Suprapubic skin (tissue), 4 donors: ENCODE results near the gene EPS15. TPM values are rescaled to one million over a fixed set of nuclear protein-coding genes. Genes with fewer than 3 reads are reported as not detected.

Experiments used
- DNase-seq, 2 donors: peaks; one replicate each; pipeline ENCODE4 v3.0.0-alpha.2; 2019; ENCODE audit warnings: low spot score in 2 of 2
- H3K27ac ChIP-seq: fragments of 200-600 bp; sonication (generic); one replicate; pipeline ENCODE4 v1.5.1; 2019
- H3K27me3 ChIP-seq: fragments of 200-600 bp; sonication (generic); one replicate; pipeline ENCODE4 v1.5.1; 2019
- H3K36me3 ChIP-seq: fragments of 200-600 bp; sonication (generic); one replicate; pipeline ENCODE4 v1.5.1; 2019
- H3K4me1 ChIP-seq: fragments of 200-600 bp; sonication (generic); one replicate; pipeline ENCODE4 v1.5.1; 2019
- H3K4me3 ChIP-seq: fragments of 200-600 bp; sonication (generic); one replicate; pipeline ENCODE4 v1.5.1; 2019; ENCODE audit warnings: mild to moderate bottlenecking
- H3K9me3 ChIP-seq: fragments of 200-600 bp; sonication (generic); one replicate; pipeline ENCODE4 v1.5.1; 2019
- EP300 ChIP-seq: sonication (generic); formaldehyde crosslinking; IDR thresholded peaks from one replicate; pipeline ENCODE4 v1.6.1; 2017; ENCODE audit warnings: antibody characterized with exemption
- POLR2A ChIP-seq, 2 donors: fragments of 450-650 bp; IDR thresholded peaks; one replicate each; pipeline ENCODE4 v1.6.1; 2017; ENCODE audit warnings: antibody characterized with exemption in 2 of 2, mild to moderate bottlenecking in 2 of 2, moderate library complexity in 2 of 2
- POLR2AphosphoS5 ChIP-seq, 3 donors: sonication (generic); formaldehyde crosslinking; IDR thresholded peaks; one replicate each; pipeline ENCODE4 v1.6.1; 2017; ENCODE audit warnings: antibody characterized with exemption in 3 of 3
- WGBS: methylation state at CpG from one replicate; pipeline ENCODE4 v1.1.5; 2018; 5-methylcytosine and 5-hydroxymethylcytosine counted together
- total RNA-seq, 4 donors: library from RNA; depleted of rRNA; stranded (reverse); fragments of >200 nt; gene quantifications; one replicate each; pipeline ENCODE4 v1.1.0, GENCODE V29; 2016
- TF ChIP-seq, protein P1 (sequence below), 2 donors: fragments of 200-600 bp in 1 of 2; fragments of 450-650 bp in 1 of 2; sonication (generic) in 1 of 2; IDR thresholded peaks; one replicate each; pipeline ENCODE4 v1.5.1; 2016 to 2019; ENCODE audit warnings: antibody characterized with exemption in 2 of 2, mild to moderate bottlenecking in 1 of 2, moderate library complexity in 1 of 2

The EPS15 gene
- total RNA-seq, 4 donors from 2014 or later = 57.1 to 127 (median 81.5) TPM

- Histone ChIP-seq H3K27me3 (no peaks in the 10 kb centered on the region), H3K4me3 (no peak overlapping the region), H3K9me3 (no peaks in the 10 kb centered on the region), H3K4me1 (no peaks in the 10 kb centered on the region), H3K36me3 (no peaks in the 10 kb centered on the region), H3K27ac (no peak overlapping the region)
- 33% methylated on average over 1 of the region's 1 CpG for WGBS
- TF ChIP-seq POLR2A (IDR thresholded peaks at IDR 0.05) (no peak), EP300 (no peak), POLR2AphosphoS5 (IDR thresholded peaks at IDR 0.05) (no peak)
- TF ChIP-seq, protein P1, sequence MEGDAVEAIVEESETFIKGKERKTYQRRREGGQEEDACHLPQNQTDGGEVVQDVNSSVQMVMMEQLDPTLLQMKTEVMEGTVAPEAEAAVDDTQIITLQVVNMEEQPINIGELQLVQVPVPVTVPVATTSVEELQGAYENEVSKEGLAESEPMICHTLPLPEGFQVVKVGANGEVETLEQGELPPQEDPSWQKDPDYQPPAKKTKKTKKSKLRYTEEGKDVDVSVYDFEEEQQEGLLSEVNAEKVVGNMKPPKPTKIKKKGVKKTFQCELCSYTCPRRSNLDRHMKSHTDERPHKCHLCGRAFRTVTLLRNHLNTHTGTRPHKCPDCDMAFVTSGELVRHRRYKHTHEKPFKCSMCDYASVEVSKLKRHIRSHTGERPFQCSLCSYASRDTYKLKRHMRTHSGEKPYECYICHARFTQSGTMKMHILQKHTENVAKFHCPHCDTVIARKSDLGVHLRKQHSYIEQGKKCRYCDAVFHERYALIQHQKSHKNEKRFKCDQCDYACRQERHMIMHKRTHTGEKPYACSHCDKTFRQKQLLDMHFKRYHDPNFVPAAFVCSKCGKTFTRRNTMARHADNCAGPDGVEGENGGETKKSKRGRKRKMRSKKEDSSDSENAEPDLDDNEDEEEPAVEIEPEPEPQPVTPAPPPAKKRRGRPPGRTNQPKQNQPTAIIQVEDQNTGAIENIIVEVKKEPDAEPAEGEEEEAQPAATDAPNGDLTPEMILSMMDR (IDR thresholded peaks at IDR 0.05) = no peak
- no peak for DNase-seq
Measured at GRCh38 chr1:51304360-51304759, 214.7 kb downstream of the EPS15 start.

Other genes with a start within 250 kb of the EPS15 start
- gene TTC39A, start 188.7 kb downstream of the EPS15 start, total RNA-seq = 10 to 100 TPM in 3 of 4 donors, 1 to 10 TPM in 1; 9.4 to 16.3 (median 13.1) TPM
- gene OSBPL9, start 97.8 kb upstream of the EPS15 start, total RNA-seq = 100 to 1,000 TPM in 2 of 4 donors, 10 to 100 TPM in 2; 49.7 to 166 (median 90.4) TPM